Osteocyte (in vitro differentiated cells): ENCODE measurements around the gene SRGAP1. TPM values are rescaled to one million over a fixed set of nuclear protein-coding genes. Genes with fewer than 3 reads are reported as not detected.

ENCODE experiments used
- DNase-seq: peaks from one replicate; pipeline ENCODE4 v3.0.0; 2021; ENCODE audit warnings: mixed read lengths; ENCODE audit not compliant: unreplicated experiment; ENCODE audit errors: extremely low spot score
- H3K27ac Mint-ChIP-seq: one replicate; pipeline ENCODE4 v1.8.0; 2021; ENCODE audit warnings: mild to moderate bottlenecking, mixed read lengths; ENCODE audit not compliant: unreplicated experiment
- H3K27me3 Mint-ChIP-seq: one replicate; pipeline ENCODE4 v1.8.0; 2021; ENCODE audit warnings: mixed read lengths; ENCODE audit not compliant: unreplicated experiment
- H3K36me3 Mint-ChIP-seq: one replicate; pipeline ENCODE4 v1.8.0; 2021; ENCODE audit warnings: mixed read lengths; ENCODE audit not compliant: unreplicated experiment
- H3K4me1 Mint-ChIP-seq: one replicate; pipeline ENCODE4 v1.8.0; 2021; ENCODE audit warnings: mixed read lengths; ENCODE audit not compliant: unreplicated experiment
- H3K4me3 Mint-ChIP-seq: one replicate; pipeline ENCODE4 v1.8.0; 2021; ENCODE audit warnings: mild to moderate bottlenecking, moderate library complexity, mixed read lengths; ENCODE audit not compliant: unreplicated experiment
- H3K9me3 Mint-ChIP-seq: one replicate; pipeline ENCODE4 v1.8.0; 2021; ENCODE audit warnings: mixed read lengths; ENCODE audit not compliant: unreplicated experiment
- CTCF ChIP-seq: fragments of 200-600 bp; sonication (generic); IDR thresholded peaks from 2 replicates; pipeline ENCODE4 v1.5.0; 2021; ENCODE audit warnings: antibody characterized with exemption, mild to moderate bottlenecking, moderate library complexity
- total RNA-seq: library from RNA; stranded (reverse); gene quantifications from 2 replicates; pipeline ENCODE4 v1.2.1, GENCODE V29; 2021

The SRGAP1 gene
- total RNA-seq, 1 donor from 2014 or later = 11.0 TPM

GRCh38 chr12:64137117-64137516, 292.6 kb downstream of the SRGAP1 start:
- H3K9me3 Mint-ChIP-seq = peaks cover 10% of the 10 kb centered on the region
- H3K27me3 Mint-ChIP-seq = no peaks in the 10 kb centered on the region
- H3K4me1 Mint-ChIP-seq = peaks cover 17% of the 10 kb centered on the region
- no peak overlapping the region for H3K4me3 Mint-ChIP-seq
- peaks cover 36% of the 10 kb centered on the region for H3K36me3 Mint-ChIP-seq
- DNase-seq = no peak
- H3K27ac Mint-ChIP-seq = peak overlapping the region; percentile 10
- no peak for TF ChIP-seq CTCF

- DNase-seq = no peak
- no peak overlapping the region for H3K27ac Mint-ChIP-seq
- H3K4me3 Mint-ChIP-seq = no peak overlapping the region
- H3K36me3 Mint-ChIP-seq = peaks cover 44% of the 10 kb centered on the region
- peaks cover 4% of the 10 kb centered on the region for H3K9me3 Mint-ChIP-seq
- no peaks in the 10 kb centered on the region for H3K27me3 Mint-ChIP-seq
- peaks cover 17% of the 10 kb centered on the region for H3K4me1 Mint-ChIP-seq
- TF ChIP-seq CTCF = no peak
Measured at GRCh38 chr12:64139021-64139420, 294.5 kb downstream of the SRGAP1 start.

GRCh38 chr12:64142382-64142781, 297.9 kb downstream of the SRGAP1 start:
- TF ChIP-seq CTCF = no peak
- H3K27me3 Mint-ChIP-seq = no peaks in the 10 kb centered on the region
- DNase-seq = no peak

GRCh38 chr12:64142784-64143183, 298.3 kb downstream of the SRGAP1 start:
- peaks cover 6% of the 10 kb centered on the region for H3K4me1 Mint-ChIP-seq
- TF ChIP-seq CTCF = no peak
- H3K36me3 Mint-ChIP-seq = peaks cover 32% of the 10 kb centered on the region
- H3K4me3 Mint-ChIP-seq = no peak overlapping the region
- no peaks in the 10 kb centered on the region for H3K9me3 Mint-ChIP-seq
- H3K27ac Mint-ChIP-seq = no peak overlapping the region
- no peaks in the 10 kb centered on the region for H3K27me3 Mint-ChIP-seq
- no peak for DNase-seq

More at GRCh38 chr12:64142382-64142781, 297.9 kb downstream of the SRGAP1 start:
- Mint-ChIP-seq H3K27ac (no peak overlapping the region), H3K36me3 (peaks cover 32% of the 10 kb centered on the region), H3K9me3 (no peaks in the 10 kb centered on the region), H3K4me1 (peaks cover 7% of the 10 kb centered on the region), H3K4me3 (no peak overlapping the region)

- H3K27ac Mint-ChIP-seq = no peak overlapping the region
- no peaks in the 10 kb centered on the region for H3K27me3 Mint-ChIP-seq
Measured at GRCh38 chr12:64145226-64145625, 300.7 kb downstream of the SRGAP1 start.

More at GRCh38 chr12:64145226-64145625, 300.7 kb downstream of the SRGAP1 start:
- Mint-ChIP-seq H3K36me3 (peaks cover 26% of the 10 kb centered on the region), H3K4me3 (no peak overlapping the region), H3K9me3 (no peaks in the 10 kb centered on the region), H3K4me1 (no peaks in the 10 kb centered on the region)
- DNase-seq = no peak
- no peak for TF ChIP-seq CTCF
